ENCODE results near the gene PLOD2.

The PLOD2 gene

DNA sequence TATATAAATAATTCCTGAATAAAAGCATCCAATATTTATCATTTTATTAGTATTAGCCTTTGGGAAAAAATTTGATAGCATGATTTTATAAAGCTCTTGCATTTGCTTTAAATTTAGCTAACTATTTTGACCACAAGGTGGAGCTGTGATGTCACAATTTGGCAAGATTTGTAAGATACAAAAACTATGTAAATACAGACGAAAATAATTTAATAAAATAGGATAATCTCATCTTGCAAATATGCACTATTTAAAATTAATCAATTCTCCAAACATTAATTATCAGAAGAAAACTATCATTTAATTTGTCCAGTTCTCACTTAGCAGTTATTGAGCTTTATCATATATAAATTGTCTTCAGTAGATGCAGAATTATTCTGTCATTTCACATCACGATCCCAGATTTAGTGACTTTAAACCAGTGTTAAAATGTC is 95.4 kb downstream of the PLOD2 start:
- DNase-seq (ENCODE audit: low read depth) = peak; percentile 89
- TF ChIP-seq, protein P1, sequence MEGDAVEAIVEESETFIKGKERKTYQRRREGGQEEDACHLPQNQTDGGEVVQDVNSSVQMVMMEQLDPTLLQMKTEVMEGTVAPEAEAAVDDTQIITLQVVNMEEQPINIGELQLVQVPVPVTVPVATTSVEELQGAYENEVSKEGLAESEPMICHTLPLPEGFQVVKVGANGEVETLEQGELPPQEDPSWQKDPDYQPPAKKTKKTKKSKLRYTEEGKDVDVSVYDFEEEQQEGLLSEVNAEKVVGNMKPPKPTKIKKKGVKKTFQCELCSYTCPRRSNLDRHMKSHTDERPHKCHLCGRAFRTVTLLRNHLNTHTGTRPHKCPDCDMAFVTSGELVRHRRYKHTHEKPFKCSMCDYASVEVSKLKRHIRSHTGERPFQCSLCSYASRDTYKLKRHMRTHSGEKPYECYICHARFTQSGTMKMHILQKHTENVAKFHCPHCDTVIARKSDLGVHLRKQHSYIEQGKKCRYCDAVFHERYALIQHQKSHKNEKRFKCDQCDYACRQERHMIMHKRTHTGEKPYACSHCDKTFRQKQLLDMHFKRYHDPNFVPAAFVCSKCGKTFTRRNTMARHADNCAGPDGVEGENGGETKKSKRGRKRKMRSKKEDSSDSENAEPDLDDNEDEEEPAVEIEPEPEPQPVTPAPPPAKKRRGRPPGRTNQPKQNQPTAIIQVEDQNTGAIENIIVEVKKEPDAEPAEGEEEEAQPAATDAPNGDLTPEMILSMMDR (conservative IDR thresholded peaks at IDR 0.05; ENCODE audit: low read depth, low read length) = peak; percentile 63
- no peak overlapping the region for H3K4me3 ChIP-seq (ENCODE audit: low read depth, low read length)

DNA sequence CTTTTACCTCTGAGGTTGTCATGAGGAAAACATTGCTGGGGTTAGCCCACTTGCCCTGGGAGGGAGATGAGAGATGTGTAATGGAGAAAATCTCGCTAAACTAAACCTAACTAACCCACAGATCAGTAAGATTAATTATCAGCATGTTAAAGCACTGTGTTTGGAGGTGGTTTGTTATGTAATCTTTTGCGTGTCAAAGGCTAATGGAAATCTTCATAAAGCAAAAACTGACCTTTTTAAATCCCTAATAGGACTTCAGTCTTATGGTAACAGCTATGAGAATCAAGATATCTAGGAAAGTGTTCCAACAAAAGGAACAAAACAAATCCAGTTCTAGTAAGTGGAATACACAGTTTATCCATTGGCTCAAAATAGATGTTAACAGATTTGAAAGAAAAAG is 102.7 kb downstream of the PLOD2 start:
- DNase-seq (ENCODE audit: low read depth) = no peak
- TF ChIP-seq, protein P1 (conservative IDR thresholded peaks at IDR 0.05; ENCODE audit: low read depth, low read length) = no peak
- H3K4me3 ChIP-seq (ENCODE audit: low read depth, low read length) = no peak overlapping the region

DNA sequence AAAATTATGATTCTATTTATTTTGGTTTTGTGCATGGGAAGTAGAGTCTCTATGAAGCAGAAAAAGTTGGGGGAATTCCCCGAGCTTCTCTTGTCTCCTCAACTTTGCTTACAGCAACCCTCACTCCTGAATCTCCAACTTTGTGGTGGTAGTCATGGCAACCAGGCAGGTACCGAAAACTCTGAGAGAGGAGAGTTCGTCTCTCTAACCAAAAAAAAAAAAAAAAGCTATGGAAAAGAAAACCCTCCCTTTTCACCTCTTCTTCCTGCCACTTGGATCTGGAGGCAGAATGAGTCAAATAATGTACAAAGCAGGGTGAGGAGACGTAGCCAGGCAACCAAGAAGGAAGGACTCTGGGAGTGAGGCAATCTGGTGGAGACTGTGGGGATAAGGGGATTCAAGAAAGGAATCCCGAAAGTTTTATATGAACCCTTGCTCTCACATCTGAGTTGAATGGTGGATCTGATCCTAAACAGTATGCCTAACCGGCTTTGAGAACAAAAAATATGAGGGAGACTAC is 108.1 kb downstream of the PLOD2 start:
- H3K4me3 ChIP-seq (ENCODE audit: low read depth, low read length) = no peak overlapping the region
- no peak for DNase-seq (ENCODE audit: low read depth)
- TF ChIP-seq, protein P1 (conservative IDR thresholded peaks at IDR 0.05; ENCODE audit: low read depth, low read length) = no peak

DNA sequence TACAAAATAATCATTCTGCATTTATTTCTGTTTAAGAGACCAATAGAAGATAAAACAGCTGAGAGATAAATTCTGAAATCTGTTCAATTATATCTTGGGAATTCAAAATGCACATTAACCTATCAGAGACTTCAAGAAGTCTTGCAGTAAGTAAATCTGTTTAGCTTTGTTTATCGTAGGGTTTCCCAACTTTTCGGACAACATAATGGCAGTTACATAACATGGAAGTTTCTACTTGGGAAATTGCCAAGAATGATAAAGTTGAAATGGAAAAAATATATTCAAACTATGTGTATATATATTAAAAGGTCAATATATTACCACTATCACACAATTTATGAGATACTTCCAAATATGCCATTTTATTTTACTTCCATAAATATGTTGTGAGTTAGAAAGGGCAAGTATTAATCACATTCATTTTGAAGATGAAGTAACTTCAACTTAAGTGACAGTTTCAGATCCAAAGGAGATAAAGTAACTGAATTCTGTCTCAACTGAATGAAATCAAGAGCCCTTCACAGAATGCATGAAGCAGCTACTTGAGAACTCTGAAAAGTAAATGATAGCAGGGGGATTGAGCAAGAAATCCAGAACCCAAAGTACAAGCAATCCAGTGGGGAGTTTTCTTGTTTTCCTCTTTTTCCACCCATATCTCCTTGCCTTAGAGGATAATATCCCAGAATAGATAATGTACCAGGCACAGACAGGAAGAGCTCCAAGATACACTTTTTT is 108.8 kb downstream of the PLOD2 start:
- TF ChIP-seq, protein P1 (conservative IDR thresholded peaks at IDR 0.05; ENCODE audit: low read depth, low read length) = no peak
- no peak for DNase-seq (ENCODE audit: low read depth)
- H3K4me3 ChIP-seq (ENCODE audit: low read depth, low read length) = no peak overlapping the region

DNA sequence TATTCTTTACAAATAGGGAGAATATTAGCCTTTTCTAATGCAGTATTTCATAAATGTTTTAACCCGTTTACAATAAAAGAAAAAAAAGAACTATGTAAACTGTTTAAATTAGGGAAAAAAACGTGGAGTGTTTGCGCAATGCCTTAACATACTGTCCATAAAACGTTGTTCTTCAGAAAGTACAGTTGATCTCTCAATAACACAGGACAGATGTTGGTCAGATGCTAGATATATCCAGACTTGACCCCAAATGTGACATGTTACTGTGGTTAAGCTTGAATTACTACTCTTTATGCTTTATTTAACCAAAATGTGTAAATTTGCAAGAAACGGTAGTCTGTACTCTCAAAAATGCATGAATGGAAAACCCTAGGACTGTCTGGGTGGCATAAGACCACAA is 110.3 kb downstream of the PLOD2 start:
- DNase-seq (ENCODE audit: low read depth) = no peak
- H3K4me3 ChIP-seq (ENCODE audit: low read depth, low read length) = no peak overlapping the region
- TF ChIP-seq, protein P1 (conservative IDR thresholded peaks at IDR 0.05; ENCODE audit: low read depth, low read length) = no peak

DNA sequence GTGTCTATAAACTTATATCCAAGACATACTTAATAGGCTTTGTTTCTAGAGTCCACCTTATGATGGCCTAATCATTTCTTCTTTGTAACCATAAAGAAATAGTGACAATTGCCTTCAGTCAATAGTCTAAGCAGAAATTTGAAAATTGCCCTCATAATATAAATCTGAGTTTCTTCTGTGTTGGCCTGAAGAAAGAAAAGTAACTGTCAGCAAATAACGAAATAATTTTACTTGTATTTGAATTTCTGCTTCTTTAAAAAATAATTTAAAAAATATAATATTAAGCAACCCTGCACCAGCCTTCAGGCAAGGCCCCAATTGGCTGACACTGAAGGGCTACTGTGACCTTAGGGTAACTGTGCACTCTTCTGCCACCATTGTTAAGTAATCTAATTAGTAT is 113.5 kb downstream of the PLOD2 start:
- TF ChIP-seq, protein P1 (conservative IDR thresholded peaks at IDR 0.05; ENCODE audit: low read depth, low read length) = no peak
- no peak overlapping the region for H3K4me3 ChIP-seq (ENCODE audit: low read depth, low read length)
- DNase-seq (ENCODE audit: low read depth) = no peak

DNA sequence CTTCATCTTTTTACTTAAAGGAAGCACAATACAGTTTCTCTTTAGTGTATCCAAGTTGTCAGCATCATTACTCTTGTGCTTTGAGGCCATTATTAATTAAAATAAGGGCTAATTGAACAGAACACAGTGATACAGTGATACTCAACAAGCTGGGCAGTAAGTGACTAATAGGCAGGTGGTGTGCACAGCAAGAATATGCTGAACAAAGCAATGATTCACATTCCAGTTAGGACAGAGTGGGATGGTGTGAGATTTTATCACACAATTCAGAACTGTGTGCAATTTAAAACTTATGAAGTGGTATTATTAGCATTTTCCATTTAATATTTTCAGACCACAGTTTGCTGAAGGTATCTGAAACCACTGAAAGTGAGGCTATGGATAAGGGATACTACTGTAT is 116.9 kb downstream of the PLOD2 start:
- TF ChIP-seq, protein P1 (conservative IDR thresholded peaks at IDR 0.05; ENCODE audit: low read depth, low read length) = no peak
- no peak overlapping the region for H3K4me3 ChIP-seq (ENCODE audit: low read depth, low read length)
- DNase-seq (ENCODE audit: low read depth) = peak; percentile 36
